ENCODE measurements around the gene TOR1A. TPM values are rescaled to one million over a fixed set of nuclear protein-coding genes. Genes with fewer than 3 reads are reported as not detected.

The TOR1A gene
- total RNA-seq, 1 donor from 2014 or later, result 29.5 TPM

GRCh38 chr9:129813661-129814060 is 10.3 kb downstream of the TOR1A start:
- Mint-ChIP-seq H3K27me3 (no peaks in the 10 kb centered on the region), H3K36me3 (ENCODE audit: low read depth) (peaks cover 85% of the 10 kb centered on the region), H3K9me3 (no peaks in the 10 kb centered on the region), H3K4me1 (peaks cover 8% of the 10 kb centered on the region), H3K4me3 (no peak overlapping the region), H3K27ac (no peak overlapping the region)
- intact Hi-C loops (cut with micrococcal nuclease), result no loop called here
- POLR2A ChIA-PET, result no interaction called here
- DNase-seq, result no peak
- ATAC-seq (ENCODE audit: low read depth), result no peak
- TF ChIP-seq CTCF (IDR thresholded peaks at IDR 0.05), result no peak
- CTCF ChIA-PET, result interaction anchor here (1.1 kb wide), 1 partner anchor 23 kb away, joined by 3 read pairs; no protein-coding TSS in a partner anchor

- Mint-ChIP-seq H3K27me3 (no peaks in the 10 kb centered on the region), H3K9me3 (no peaks in the 10 kb centered on the region), H3K4me1 (peaks cover 8% of the 10 kb centered on the region), H3K4me3 (no peak overlapping the region), H3K27ac (no peak overlapping the region), H3K36me3 (ENCODE audit: low read depth) (peaks cover 83% of the 10 kb centered on the region)
- intact Hi-C loops (cut with micrococcal nuclease), result no loop called here
- ChIA-PET CTCF (no interaction called here), POLR2A (no interaction called here)
- no peak for ATAC-seq (ENCODE audit: low read depth)
- TF ChIP-seq CTCF (IDR thresholded peaks at IDR 0.05), result no peak
- DNase-seq, result no peak
Observed at GRCh38 chr9:129812385-129812784, 11.6 kb downstream of the TOR1A start.

- ATAC-seq (ENCODE audit: low read depth) (peak; percentile 61), DNase-seq (no peak)
- Mint-ChIP-seq H3K36me3 (ENCODE audit: low read depth) (peaks cover 83% of the 10 kb centered on the region), H3K27me3 (no peaks in the 10 kb centered on the region), H3K27ac (peak overlapping the region; percentile 10), H3K4me1 (peaks cover 8% of the 10 kb centered on the region), H3K9me3 (no peaks in the 10 kb centered on the region), H3K4me3 (no peak overlapping the region)
- ChIA-PET POLR2A (no interaction called here), CTCF (no interaction called here)
- intact Hi-C loops (cut with micrococcal nuclease), result no loop called here
- TF ChIP-seq CTCF (IDR thresholded peaks at IDR 0.05), result no peak
Observed at GRCh38 chr9:129811967-129812363, 12.0 kb downstream of the TOR1A start.

- H3K9me3 Mint-ChIP-seq, result no peaks in the 10 kb centered on the region
- CTCF ChIA-PET, result no interaction called here
- intact Hi-C loops (cut with micrococcal nuclease), result no loop called here
- no peak for ATAC-seq (ENCODE audit: low read depth)
- POLR2A ChIA-PET, result no interaction called here
- H3K4me1 Mint-ChIP-seq, result peaks cover 15% of the 10 kb centered on the region
- H3K4me3 Mint-ChIP-seq, result no peak overlapping the region
- no peak for DNase-seq
- H3K36me3 Mint-ChIP-seq (ENCODE audit: low read depth), result peaks cover 82% of the 10 kb centered on the region
- H3K27me3 Mint-ChIP-seq, result no peaks in the 10 kb centered on the region
- no peak for TF ChIP-seq CTCF (IDR thresholded peaks at IDR 0.05)
- no peak overlapping the region for H3K27ac Mint-ChIP-seq
Observed at GRCh38 chr9:129810788-129811187, 13.1 kb downstream of the TOR1A start.

GRCh38 chr9:129810116-129810515 is 13.8 kb downstream of the TOR1A start:
- Mint-ChIP-seq H3K4me1 (peaks cover 18% of the 10 kb centered on the region), H3K27me3 (no peaks in the 10 kb centered on the region), H3K36me3 (ENCODE audit: low read depth) (peaks cover 80% of the 10 kb centered on the region), H3K27ac (no peak overlapping the region), H3K9me3 (no peaks in the 10 kb centered on the region), H3K4me3 (no peak overlapping the region)
- DNase-seq (no peak), ATAC-seq (ENCODE audit: low read depth) (no peak)
- ChIA-PET POLR2A (no interaction called here), CTCF (no interaction called here)
- intact Hi-C loops (cut with micrococcal nuclease), result no loop called here
- no peak for TF ChIP-seq CTCF (IDR thresholded peaks at IDR 0.05)
